ENCODE measurements around the gene GFOD1.

DNA sequence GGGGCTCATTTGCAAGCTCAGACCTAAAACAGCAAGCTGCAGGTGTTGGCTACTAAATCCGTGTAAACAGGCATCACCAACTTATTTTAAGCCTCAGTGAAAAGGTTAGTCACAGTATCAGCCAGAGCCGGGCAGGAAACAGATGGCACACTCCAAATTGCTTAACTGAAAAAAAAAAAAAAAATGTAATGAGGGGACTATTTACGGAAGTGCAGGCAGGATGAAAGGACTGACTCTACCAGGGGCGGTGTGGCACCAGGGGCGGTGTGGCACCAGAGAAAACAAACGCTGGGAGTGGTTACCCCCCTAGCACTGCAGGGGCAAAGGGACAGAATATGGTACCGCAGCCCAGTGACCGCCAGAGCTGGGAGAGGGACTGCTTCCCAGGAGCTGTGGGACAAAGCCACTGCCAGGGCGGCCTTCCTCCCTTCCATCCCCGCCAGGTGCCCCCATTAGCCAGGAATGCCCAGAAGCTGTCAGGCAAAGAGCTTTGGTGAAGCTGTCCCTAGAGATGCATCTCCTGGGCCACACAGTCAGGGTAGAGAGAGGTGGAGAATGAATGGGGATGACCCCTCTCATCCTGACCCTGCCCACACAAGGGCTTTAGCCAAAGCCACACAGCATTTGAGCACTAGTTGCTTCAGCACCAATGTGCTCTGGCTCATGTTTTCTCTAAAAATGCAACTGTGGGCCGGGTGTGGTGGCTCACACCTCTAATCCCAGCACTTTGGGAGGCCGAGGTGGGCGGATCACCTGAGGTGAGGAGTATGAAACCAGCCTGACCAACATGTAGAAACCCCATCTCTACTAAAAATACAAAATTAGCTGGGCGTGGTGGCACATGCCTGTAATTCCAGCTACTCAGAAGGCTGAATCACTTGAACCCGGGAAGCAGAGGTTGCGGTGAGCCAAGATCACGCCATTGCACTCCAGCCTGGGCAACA lies 39.6 kb upstream of the GFOD1 start:
- TF ChIP-seq POLR2AphosphoS5 (IDR thresholded peaks at IDR 0.05) (peak; percentile 58 to 81 (median 68)), CTCF (IDR thresholded peaks at IDR 0.05 in 8 of 11, conservative IDR thresholded peaks at IDR 0.05 in 3 of 11) (peak in 8 of 11 experiments; percentile 3 to 36 (median 23))
